Ramos (cell line): ENCODE results near the gene TXNRD2.

Source experiments
- in situ Hi-C: fragments of 300-500 bp; cut with MboI; formaldehyde crosslinking; loops from one replicate; pipeline ENCODE4 v1.14.3; 2022; ENCODE audit warnings: low sequenced_read_pairs; ENCODE audit not compliant: unreplicated experiment

Gene TXNRD2

GRCh38 chr22:19882446-19883381, 58.9 kb downstream of the TXNRD2 start:
- in situ Hi-C loops = no loop called here

GRCh38 chr22:19880786-19881569, 60.6 kb downstream of the TXNRD2 start:
- in situ Hi-C loops = no loop called here

- in situ Hi-C loops = no loop called here
These were observed 61.4 kb downstream of the TXNRD2 start for GRCh38 chr22:19879992-19880785.

- in situ Hi-C loops = no loop called here
These were observed 62.0 kb downstream of the TXNRD2 start for GRCh38 chr22:19879643-19879991.

- in situ Hi-C loops = no loop called here
These were observed 62.4 kb downstream of the TXNRD2 start for GRCh38 chr22:19879246-19879570.

GRCh38 chr22:19878461-19879245, 63.0 kb downstream of the TXNRD2 start:
- in situ Hi-C loops = no loop called here

GRCh38 chr22:19877626-19878339, 63.8 kb downstream of the TXNRD2 start:
- in situ Hi-C loops = no loop called here

GRCh38 chr22:19876941-19877625, 64.5 kb downstream of the TXNRD2 start:
- in situ Hi-C loops = no loop called here

GRCh38 chr22:19876314-19876940, 65.2 kb downstream of the TXNRD2 start:
- in situ Hi-C loops = no loop called here

- in situ Hi-C loops = no loop called here
These were observed 65.9 kb downstream of the TXNRD2 start for GRCh38 chr22:19875531-19876313.

GRCh38 chr22:19875061-19875530, 66.5 kb downstream of the TXNRD2 start:
- in situ Hi-C loops = no loop called here

- in situ Hi-C loops = no loop called here
These were observed 67.1 kb downstream of the TXNRD2 start for GRCh38 chr22:19874307-19875060.

- in situ Hi-C loops = no loop called here
These were observed 67.7 kb downstream of the TXNRD2 start for GRCh38 chr22:19873960-19874306.

GRCh38 chr22:19873138-19873959, 68.3 kb downstream of the TXNRD2 start:
- in situ Hi-C loops = no loop called here

- in situ Hi-C loops = no loop called here
These were observed 68.9 kb downstream of the TXNRD2 start for GRCh38 chr22:19872779-19873137.
